Transverse colon (tissue), 4 donors: Measurements from ENCODE around the gene PADI4. TPM values are rescaled to one million over a fixed set of nuclear protein-coding genes. Genes with fewer than 3 reads are reported as not detected.
A peak's percentile ranks its signal among the peaks of the same experiment; 100 is the strongest.
"Not testable (repeated sequence)": the region's sequence is repeated elsewhere in the genome, so short reads cannot be mapped to it uniquely, and the experiment has no call there.

Experiments
- DNase-seq: peaks from one replicate; pipeline ENCODE4 v3.0.0-alpha.2; 2019
- H3K27ac ChIP-seq, 4 donors: fragments of 200-600 bp; sonication (generic); 2 replicates each; pipeline ENCODE4 v1.5.1; 2016 to 2018; ENCODE audit warnings: inconsistent platforms in 4 of 4
- H3K27me3 ChIP-seq: fragments of 200-600 bp; sonication (generic); 2 replicates; pipeline ENCODE4 v1.5.1; 2017; ENCODE audit warnings: inconsistent platforms
- H3K36me3 ChIP-seq, 4 donors: fragments of 200-600 bp; sonication (generic); 2 replicates each; pipeline ENCODE4 v1.5.1; 2017 to 2019; ENCODE audit warnings: inconsistent platforms in 4 of 4
- H3K4me1 ChIP-seq, 4 donors: fragments of 200-600 bp; sonication (generic); 2 replicates each; pipeline ENCODE4 v1.5.1; 2017 to 2020; ENCODE audit warnings: inconsistent platforms in 4 of 4
- H3K4me3 ChIP-seq, 4 donors: fragments of 200-600 bp; sonication (generic); 1 replicate in 1 of 4; 2 replicates in 3 of 4; pipeline versions ENCODE4 v1.5.1 to v1.6.1; 2017 to 2019; ENCODE audit warnings: inconsistent platforms in 4 of 4
- H3K9me3 ChIP-seq, 2 donors: fragments of 200-600 bp; sonication (generic); 2 replicates each; pipeline ENCODE4 v1.5.1; 2017 to 2019; ENCODE audit warnings: inconsistent platforms in 2 of 2
- EP300 ChIP-seq: sonication (generic); formaldehyde crosslinking; IDR thresholded peaks from one replicate; pipeline ENCODE4 v1.6.1; 2017; ENCODE audit warnings: antibody characterized with exemption, low read depth
- POLR2A ChIP-seq: fragments of 450-650 bp; IDR thresholded peaks from one replicate; pipeline ENCODE4 v1.6.1; 2016; ENCODE audit warnings: antibody characterized with exemption, mild to moderate bottlenecking, moderate library complexity
- POLR2AphosphoS5 ChIP-seq, 3 donors: sonication (generic); formaldehyde crosslinking; IDR thresholded peaks; one replicate each; pipeline ENCODE4 v1.6.1; 2016; ENCODE audit warnings: antibody characterized with exemption in 3 of 3
- WGBS, 2 donors: methylation state at CpG; one replicate each; pipeline ENCODE4 v1.1.5; 2018; ENCODE audit warnings: low coverage in 1 of 2; 5-methylcytosine and 5-hydroxymethylcytosine counted together
- in situ Hi-C, 4 donors: fragments of 200-750 bp; cut with MboI; loops; one replicate each; pipeline versions ENCODE4 v1.15.0 to v1.15.1; 2017; ENCODE audit warnings: low sequenced_read_pairs in 3 of 4, low pct_ligation_motif_present in 1 of 4, low pct_unique_long_range_greater_than_20kb in 1 of 4
- intact Hi-C: fragments of 100-400 bp; cut with DNase I; formaldehyde crosslinking; loops from one replicate; pipeline ENCODE4 v1.15.1; 2023; ENCODE audit warnings: low total_unique reads
- total RNA-seq, 4 donors: library from RNA; depleted of rRNA; stranded (reverse); fragments of >200 nt; gene quantifications; one replicate each; pipeline ENCODE4 v1.1.0, GENCODE V29; 2016
- TF ChIP-seq, protein P1 (sequence below), 5 experiments: fragments of 200-600 bp in 3 of 5; fragments of 450-650 bp in 2 of 5; sonication (generic) in 3 of 5; IDR thresholded peaks; 1 replicate in 2 of 5; 2 replicates in 3 of 5; pipeline ENCODE4 v1.5.1; 2016 to 2017; ENCODE audit warnings: antibody characterized with exemption in 5 of 5, inconsistent platforms in 3 of 5, mild to moderate bottlenecking in 2 of 5, moderate library complexity in 1 of 5

Gene PADI4
- total RNA-seq, 4 donors from 2014 or later: not detected

DNA sequence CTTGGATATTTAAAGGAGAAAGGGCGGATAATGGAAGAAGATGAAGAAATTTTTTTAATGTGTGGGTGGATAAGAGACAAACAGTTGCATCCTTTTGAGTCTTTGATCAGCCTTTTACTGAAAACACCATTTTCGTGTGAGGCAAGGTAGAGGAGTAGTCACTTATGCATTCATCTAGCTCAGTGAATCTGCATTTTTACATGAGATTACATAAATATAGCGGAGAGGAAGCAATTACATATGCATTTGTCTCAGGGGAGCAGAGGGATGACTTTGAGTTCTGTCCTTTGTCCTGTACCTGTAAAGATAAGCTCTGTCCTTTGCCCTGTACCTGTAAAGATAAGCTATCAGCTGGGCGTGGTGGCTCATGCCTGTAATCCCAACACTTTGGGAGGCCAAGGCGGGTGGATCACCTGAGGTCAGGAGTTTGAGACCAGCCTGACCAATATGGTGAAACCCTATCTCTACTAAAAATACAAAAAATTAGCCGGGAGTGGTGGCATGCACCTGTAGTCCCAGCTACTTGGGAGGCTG lies 13.9 kb downstream of the PADI4 start:
- not testable (repeated sequence) for H3K27ac ChIP-seq
- peak; percentile 40 for DNase-seq

DNA sequence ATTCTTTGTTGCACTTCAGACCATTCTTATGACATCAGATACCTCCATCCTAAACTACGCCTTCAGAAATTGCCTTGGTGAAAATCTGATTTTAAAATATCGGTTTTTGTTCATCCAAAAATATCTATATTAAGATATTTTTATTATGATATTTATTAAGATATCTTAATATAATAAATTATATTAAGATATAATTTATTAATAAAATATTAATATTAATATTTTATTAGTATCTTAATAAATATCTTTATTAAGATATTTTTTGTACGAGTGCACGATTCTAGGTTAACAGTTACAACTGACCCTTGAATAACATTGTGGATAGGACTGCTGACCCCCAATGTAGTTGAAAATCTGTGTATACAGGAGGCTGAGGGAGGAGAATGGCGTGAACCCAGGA lies 20.9 kb downstream of the PADI4 start:
- H3K4me3 ChIP-seq: no peak overlapping the region
- no peaks in the 10 kb centered on the region for H3K4me1 ChIP-seq
- no peak for DNase-seq
- H3K27me3 ChIP-seq: peaks cover 9% of the 10 kb centered on the region
- no peaks in the 10 kb centered on the region for H3K9me3 ChIP-seq
- no peaks in the 10 kb centered on the region for H3K36me3 ChIP-seq
- in situ Hi-C loops: no loop called here
- no peak overlapping the region for H3K27ac ChIP-seq
- 68 to 78% methylated on average over 5 of the region's 5 CpGs for WGBS, 2 donors
- intact Hi-C loops: no loop called here
- no peak for TF ChIP-seq EP300

More for the DNA sequence above, 13.9 kb downstream of the PADI4 start:
- H3K4me1 ChIP-seq, H3K9me3 ChIP-seq, in situ Hi-C loops, H3K27me3 ChIP-seq, H3K4me3 ChIP-seq, intact Hi-C loops, H3K36me3 ChIP-seq: not testable (repeated sequence)
- TF ChIP-seq EP300: peak; percentile 76
- TF ChIP-seq POLR2AphosphoS5 (IDR thresholded peaks at IDR 0.05): peak in 1 of 3 donors; percentile 47
- 49 to 59% methylated on average over 3 to 6 of the region's 6 CpGs for WGBS, 2 donors

DNA sequence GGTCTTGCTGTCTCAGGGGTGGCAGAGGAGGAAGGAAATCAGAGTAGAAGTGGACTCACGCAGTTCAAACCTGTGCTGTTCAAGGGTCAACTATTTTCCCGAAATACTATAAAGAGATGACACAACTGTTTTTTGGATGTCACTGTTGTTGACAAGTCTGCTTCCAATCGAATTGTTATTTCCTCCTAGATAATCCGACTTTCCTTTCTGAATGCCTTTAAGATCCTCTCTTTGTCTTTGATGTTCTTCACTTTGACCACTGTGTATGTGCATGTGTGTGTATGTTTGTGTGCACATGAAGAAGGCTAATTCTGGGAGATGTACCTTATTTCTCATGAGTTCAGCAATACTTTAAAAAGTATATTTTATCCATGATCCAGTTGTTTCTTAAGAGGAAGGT lies 21.6 kb downstream of the PADI4 start:
- in situ Hi-C loops: loop anchor here in 3 of 4 donors (10.0 kb wide), 2 partner anchors 205 to 265 kb away; no protein-coding TSS in a partner anchor
- H3K27ac ChIP-seq: no peak overlapping the region
- DNase-seq: no peak
- H3K4me1 ChIP-seq: no peaks in the 10 kb centered on the region
- H3K4me3 ChIP-seq: no peak overlapping the region
- 75 to 77% methylated on average over 3 to 4 of the region's 4 CpGs for WGBS, 2 donors
- H3K9me3 ChIP-seq: no peaks in the 10 kb centered on the region
- TF ChIP-seq, protein P1, sequence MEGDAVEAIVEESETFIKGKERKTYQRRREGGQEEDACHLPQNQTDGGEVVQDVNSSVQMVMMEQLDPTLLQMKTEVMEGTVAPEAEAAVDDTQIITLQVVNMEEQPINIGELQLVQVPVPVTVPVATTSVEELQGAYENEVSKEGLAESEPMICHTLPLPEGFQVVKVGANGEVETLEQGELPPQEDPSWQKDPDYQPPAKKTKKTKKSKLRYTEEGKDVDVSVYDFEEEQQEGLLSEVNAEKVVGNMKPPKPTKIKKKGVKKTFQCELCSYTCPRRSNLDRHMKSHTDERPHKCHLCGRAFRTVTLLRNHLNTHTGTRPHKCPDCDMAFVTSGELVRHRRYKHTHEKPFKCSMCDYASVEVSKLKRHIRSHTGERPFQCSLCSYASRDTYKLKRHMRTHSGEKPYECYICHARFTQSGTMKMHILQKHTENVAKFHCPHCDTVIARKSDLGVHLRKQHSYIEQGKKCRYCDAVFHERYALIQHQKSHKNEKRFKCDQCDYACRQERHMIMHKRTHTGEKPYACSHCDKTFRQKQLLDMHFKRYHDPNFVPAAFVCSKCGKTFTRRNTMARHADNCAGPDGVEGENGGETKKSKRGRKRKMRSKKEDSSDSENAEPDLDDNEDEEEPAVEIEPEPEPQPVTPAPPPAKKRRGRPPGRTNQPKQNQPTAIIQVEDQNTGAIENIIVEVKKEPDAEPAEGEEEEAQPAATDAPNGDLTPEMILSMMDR (IDR thresholded peaks at IDR 0.05): no peak
- TF ChIP-seq POLR2A (no peak), EP300 (no peak), POLR2AphosphoS5 (IDR thresholded peaks at IDR 0.05) (no peak)
- H3K27me3 ChIP-seq: peaks cover 9% of the 10 kb centered on the region
- intact Hi-C loops: no loop called here
- no peaks in the 10 kb centered on the region for H3K36me3 ChIP-seq

DNA sequence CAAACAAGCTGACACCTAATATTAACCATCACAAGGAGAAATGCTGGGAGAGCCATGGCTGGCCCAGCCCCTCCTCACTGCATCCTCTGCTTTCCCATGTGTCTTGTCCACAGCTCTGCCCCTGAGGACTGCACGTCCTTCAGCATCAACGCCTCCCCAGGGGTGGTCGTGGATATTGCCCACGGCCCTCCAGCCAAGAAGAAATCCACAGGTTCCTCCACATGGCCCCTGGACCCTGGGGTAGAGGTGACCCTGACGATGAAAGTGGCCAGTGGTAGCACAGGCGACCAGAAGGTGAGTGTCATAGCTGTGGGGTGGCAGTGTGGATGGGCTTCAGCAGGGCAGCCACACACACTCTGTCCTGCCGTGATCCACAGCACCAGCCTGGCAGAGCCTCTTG lies 22.9 kb downstream of the PADI4 start:
- no peak overlapping the region for H3K27ac ChIP-seq
- TF ChIP-seq POLR2AphosphoS5 (IDR thresholded peaks at IDR 0.05) (no peak), EP300 (no peak), POLR2A (no peak)
- TF ChIP-seq, protein P1 (IDR thresholded peaks at IDR 0.05): no peak
- H3K27me3 ChIP-seq: peaks cover 16% of the 10 kb centered on the region
- H3K4me3 ChIP-seq: no peak overlapping the region
- in situ Hi-C loops (loop anchor here in 3 of 4 donors (10.0 kb wide), 2 partner anchors 206 to 266 kb away; no protein-coding TSS in a partner anchor), intact Hi-C loops (no loop called here)
- DNase-seq: no peak
- WGBS, 2 donors: 60 to 72% methylated on average over 2 to 7 of the region's 7 CpGs
- no peaks in the 10 kb centered on the region for H3K4me1 ChIP-seq
- no peaks in the 10 kb centered on the region for H3K36me3 ChIP-seq
- no peaks in the 10 kb centered on the region for H3K9me3 ChIP-seq

DNA sequence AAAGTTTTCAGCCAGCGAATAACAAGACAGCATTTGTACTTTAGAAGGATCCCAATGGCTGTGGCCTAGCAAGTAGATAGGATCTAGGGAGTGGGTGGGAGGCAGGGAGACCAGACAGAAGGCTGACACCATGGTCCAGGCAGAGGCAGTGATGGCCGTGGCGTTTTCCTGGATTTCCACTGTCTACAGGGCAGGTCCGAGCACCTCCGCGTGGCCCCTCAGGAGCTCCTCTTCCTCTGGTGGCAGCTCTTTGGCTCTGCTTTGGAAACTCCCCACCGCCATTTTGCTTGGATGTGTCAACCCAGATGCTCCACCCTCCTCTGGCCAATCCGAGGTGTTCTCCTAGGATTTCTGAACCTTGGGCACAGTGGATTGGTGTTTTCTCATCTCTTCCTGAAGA lies 25.1 kb downstream of the PADI4 start:
- Histone ChIP-seq H3K4me1 (no peaks in the 10 kb centered on the region), H3K9me3 (no peaks in the 10 kb centered on the region), H3K36me3 (no peaks in the 10 kb centered on the region), H3K27me3 (peaks cover 17% of the 10 kb centered on the region), H3K27ac (no peak overlapping the region), H3K4me3 (no peak overlapping the region)
- in situ Hi-C loops: loop anchor here in 3 of 4 donors (10.0 kb wide), 2 partner anchors 208 to 268 kb away; no protein-coding TSS in a partner anchor
- no peak for DNase-seq
- TF ChIP-seq POLR2A (no peak), POLR2AphosphoS5 (IDR thresholded peaks at IDR 0.05) (no peak), EP300 (no peak)
- TF ChIP-seq, protein P1 (IDR thresholded peaks at IDR 0.05): no peak
- intact Hi-C loops: no loop called here
- WGBS, 2 donors: 86% methylated on average over 8 of the region's 8 CpGs; no CpG with 5 or more reads in 1 of the 2 donors
